Measurements from ENCODE around the gene BID.

The BID gene

DNA sequence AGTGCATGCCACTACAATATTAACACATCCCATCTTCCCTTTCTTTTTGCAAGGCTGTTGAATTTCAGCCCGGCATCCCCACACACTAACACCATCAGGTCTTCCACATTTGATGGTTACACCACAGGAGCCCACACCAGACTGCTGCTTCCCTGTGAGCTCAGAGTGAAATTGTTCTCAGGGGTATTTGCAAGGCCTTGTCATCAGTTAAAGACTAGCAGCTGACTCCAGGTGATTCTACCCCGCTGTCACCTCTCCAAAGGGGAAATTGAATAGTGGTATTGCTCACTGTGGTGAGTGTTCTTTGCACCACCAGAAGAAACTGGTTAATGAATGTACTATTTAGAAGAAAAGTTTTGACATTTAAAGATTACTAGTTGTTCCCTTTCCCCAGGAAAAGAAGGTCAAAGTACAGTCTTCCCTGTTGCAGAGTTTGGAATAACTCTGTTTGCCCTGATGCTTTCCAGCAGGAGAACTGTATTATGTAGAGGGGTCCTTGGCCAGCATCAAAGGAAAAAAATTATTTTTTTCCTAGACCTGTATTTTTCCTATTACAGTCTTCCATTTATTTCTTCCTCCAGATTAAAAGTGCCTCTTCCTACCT is 41.9 kb downstream of the BID start:
- DNase-seq, result no peak

DNA sequence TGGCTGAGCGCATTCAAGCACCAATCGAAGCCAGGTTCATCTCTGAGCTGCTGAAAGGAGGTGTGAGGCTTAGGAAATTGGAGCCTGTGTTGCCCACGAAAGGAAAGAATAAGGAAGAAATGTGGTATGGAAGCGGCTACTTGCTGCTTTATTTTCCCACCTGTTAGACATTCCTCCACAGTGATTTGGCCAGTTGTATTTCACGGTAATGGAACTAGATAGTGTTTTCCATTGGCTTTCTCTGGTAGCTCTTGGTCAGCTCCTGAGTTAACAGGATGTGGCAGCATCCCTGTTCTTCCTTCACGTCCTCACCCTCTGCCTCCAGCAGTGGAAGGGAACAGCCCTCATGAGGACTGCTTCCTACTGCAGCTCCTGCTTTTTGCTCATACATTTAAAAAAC is 44.7 kb downstream of the BID start:
- no peak for DNase-seq

- DNase-seq, result no peak
These were observed 45.5 kb downstream of the BID start for GRCh38 chr22:17728786-17729185.

DNA sequence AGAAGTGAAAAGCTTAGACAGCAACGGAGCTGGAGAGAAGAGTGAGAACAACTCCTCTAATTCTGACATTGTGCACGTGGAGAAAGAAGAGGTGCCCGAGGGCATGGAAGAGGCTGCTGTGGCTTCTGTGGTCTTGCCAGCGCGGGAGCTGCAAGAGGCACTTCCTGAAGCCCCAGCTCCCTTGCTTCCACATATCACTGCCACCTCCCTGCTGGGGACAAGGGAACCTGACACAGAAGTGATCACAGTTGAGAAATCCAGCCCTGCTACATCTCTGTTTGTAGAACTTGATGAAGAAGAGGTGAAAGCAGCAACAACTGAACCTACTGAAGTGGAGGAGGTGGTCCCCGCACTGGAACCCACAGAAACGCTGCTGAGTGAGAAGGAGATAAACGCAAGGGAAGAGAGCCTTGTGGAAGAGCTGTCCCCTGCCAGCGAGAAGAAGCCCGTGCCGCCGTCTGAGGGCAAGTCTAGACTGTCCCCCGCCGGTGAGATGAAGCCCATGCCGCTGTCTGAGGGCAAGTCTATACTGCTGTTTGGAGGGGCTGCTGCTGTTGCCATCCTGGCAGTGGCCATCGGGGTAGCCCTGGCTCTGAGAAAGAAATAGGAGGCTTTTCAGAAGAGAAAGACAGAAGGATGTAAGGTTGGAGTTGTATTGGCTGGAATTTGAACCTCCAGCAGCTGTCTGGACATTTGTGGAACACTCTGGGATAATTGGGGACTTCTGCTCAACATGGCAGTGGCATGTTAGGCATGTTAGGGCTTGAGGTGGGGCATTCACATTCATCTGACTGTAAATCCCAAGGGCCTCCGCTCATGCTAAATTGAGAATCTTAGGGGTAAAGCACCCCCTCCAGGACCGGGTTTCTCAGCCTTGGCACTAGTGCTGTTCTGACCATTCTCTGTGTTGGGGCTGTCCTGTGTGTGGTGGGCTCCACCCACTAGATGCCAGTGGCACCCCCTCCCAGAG is 47.1 kb downstream of the BID start:
- DNase-seq, result no peak

- no peak for DNase-seq
These were observed 48.0 kb downstream of the BID start for GRCh38 chr22:17726006-17726927.

DNA sequence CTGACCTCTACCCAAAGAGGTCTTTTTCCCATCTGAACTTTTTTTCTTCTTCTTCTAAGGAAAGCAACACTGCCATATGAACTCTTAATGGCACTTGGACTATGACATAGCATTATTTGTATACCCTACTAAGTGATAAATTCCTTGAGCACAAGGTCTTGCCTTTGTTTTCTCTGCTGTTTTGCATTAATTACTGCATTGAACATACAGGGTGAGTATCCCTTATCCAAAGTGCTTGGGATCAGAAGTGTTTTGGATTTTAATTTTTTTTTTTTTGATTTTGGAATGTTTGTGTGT is 48.8 kb downstream of the BID start:
- DNase-seq, result no peak

DNA sequence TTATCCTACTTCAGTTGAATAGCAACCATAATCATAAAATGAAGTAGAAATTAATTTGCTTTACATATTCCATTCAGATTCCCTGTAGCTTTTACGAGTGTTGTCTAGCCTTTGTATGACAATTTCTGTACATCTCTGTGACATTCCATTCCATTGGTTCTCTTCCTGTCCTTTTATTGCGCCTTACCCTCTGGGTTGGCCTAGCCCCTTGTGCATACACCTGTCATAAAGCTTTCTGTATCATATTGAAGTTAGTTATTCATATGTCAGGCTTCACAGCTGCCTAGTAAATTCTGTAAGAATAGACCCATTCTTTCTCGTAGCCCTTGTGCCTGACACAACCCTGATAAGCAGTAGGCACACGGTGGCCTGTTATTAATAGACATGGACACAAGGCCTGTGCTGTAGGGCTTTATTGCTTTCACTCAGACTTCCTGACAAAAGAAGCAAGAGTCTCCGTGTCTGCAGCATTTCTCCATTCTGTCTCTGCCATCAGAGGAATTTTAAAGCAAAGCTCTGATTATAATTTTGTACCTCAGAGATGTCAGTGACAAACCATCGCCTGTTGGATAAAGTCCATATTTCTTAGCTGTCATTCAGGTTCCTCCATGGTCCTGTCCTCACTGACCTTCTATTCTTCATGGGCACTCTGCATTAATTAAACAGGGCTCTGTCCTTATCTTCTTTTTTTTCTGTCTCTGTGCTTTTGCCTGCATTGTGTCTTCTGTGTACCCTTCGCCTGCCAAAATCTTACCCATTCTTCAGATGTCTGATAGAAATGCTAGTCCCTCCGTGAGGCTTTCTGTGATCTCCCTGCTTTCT is 49.4 kb downstream of the BID start:
- DNase-seq, result no peak

- DNase-seq, result no peak
These were observed 50.0 kb downstream of the BID start for GRCh38 chr22:17724241-17724640.

DNA sequence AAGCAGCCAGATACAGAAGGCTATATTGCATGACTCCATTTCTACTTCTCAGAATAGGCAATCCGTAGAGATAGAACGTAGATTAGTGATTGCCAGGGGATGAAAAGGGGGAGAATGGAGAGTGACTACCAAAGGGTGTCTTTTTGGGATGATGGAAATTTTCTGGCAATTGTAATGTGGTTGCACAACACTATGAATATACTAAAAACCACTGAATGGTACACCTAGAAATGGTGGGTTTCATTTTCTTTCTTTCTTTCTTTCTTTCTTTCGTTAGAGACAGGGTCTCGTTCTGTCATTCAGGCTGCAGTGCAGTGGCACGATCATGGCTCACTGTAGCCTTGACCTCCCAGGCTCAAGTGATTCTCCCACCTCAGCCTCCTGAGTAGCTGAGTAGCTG is 54.4 kb downstream of the BID start:
- DNase-seq, result no peak

GRCh38 chr22:17717708-17718107 is 56.6 kb downstream of the BID start:
- DNase-seq, result no peak

GRCh38 chr22:17716529-17716928 is 57.7 kb downstream of the BID start:
- DNase-seq, result no peak

GRCh38 chr22:17712441-17712840 is 61.8 kb downstream of the BID start:
- DNase-seq, result no peak

GRCh38 chr22:17710023-17710422 is 64.2 kb downstream of the BID start:
- no peak for DNase-seq

DNA sequence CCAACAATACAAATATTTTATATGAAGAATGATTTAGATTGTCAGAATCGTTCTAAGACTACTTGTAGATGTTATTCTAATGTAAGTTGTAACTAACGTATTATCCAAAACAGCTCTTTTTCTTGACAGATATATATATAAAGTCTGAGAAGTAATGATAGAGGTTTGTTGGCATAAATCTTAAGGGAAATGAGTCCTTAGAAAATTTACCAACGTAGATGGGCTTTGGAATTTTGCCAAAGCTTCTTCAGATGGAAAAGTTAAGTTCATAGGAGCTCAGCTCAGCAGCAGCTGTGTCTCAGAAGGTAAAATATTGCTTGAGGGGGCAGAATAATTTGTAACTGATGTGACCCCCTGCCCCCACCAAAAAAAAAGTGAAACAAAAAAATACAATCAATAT is 66.7 kb downstream of the BID start:
- no peak for DNase-seq

DNA sequence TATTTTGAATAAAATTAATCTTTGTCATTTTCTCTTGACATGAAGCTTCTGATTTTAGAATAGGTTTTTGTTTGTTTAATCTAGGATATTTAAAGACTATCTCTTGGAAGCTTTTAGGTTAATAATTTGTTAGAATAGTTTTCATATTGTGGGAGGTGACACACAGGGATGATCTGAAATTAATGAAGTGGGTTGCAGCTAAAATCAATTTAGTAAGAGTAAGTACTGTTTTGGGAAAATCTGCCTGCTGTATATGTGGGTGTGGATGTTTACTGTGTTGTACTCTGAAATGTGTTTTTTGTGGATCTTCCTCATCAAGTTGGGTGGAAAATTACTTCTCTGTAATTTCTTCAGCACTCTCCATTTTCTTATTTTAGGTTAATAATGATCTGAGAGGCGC is 67.3 kb downstream of the BID start:
- no peak for DNase-seq

GRCh38 chr22:17705951-17706900 is 68.0 kb downstream of the BID start:
- DNase-seq, result peak; percentile 64

GRCh38 chr22:17705546-17705945 is 68.7 kb downstream of the BID start:
- no peak for DNase-seq

DNA sequence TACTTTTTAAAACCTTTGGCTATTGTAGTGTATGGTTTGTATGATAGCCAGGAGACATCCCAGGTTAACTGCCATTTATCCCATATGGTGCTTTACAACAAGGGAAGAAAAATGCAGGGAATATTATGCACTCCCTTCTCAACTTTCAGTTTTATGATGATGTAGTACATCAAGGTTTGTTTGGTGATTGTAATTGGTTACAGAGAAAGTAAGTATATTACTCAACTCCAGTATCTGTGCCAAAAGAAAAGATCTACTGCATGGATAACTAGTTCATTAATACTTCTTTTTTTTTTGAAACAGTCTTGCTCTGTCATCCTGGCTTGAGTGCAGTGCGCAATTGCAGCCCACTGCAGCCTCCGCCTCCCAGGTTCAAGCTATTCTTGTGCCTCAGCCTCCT is 70.5 kb downstream of the BID start:
- no peak for DNase-seq

DNA sequence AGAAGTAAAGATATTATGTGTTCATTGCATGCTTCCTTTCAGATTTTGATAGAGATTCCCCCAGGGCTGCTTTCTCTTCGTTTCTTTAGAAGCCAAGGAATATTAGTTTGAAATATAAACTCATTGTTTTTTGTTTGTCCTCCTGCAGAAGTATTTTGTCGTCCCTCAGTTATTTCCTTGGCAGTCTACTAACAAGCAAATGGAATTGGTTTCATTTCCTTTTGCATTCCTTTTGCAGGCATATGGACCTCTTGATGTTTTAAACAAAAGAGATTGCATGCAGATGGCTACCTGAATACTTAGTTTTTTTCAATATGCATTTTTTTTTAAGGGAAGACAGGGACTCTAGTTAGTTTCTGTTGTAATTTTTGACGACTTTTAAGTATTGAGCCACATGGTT is 73.5 kb downstream of the BID start:
- DNase-seq, result no peak

DNA sequence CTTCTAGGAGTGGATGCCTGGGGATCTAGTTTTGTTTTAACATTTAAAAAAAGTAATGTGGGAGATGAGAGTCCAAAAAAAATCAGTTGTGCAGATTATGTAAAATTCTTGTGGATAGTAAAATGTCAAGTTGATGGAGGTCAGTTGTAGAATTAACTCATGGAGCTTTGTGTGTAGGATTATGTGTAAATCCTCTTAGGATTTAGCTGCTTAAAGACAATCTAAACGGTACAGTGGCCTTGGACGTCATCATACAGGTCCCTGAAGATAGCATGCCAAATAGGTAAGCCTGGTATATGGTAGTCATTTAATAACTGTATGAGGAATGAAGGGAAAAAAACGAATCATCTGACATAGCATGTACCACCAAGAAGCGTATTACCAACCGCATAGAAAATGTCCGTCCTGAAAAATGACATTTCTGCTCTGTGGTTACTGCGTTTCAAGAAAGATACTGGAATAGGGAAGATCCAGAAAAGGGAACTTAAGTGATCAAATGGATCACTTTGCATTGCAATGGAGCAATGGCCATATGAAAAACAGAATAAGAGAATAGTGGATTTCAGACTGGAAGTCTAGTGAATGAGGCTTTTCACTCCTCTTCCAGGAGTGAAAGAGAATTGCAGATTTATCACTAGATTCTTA is 74.5 kb downstream of the BID start:
- no peak for DNase-seq

DNA sequence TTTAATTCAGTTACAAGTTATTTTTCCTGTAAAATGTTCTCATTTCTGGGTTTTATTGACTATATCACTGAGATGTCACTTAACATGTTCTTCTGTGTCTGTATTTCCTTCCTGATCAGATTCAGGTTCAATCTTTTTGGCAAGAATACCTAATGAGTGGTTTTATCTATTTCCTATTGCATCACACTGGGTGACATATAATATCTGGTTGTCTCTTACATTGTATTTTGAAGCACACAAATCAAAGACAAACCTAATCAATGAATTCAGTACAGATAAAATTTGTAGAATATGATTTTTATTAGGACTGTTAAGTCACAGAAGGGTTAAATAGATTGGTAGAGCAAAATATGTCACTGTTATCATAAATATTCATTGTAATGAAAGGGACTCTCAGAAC is 75.3 kb downstream of the BID start:
- DNase-seq, result no peak

All from stimulated activated CD4-positive, alpha-beta T cell treated with anti-CD3 and anti-CD28 coated beads, Interleukin-15, amount 100 ng/mL, for 24 hours (primary cell).